ENCODE results near the gene PAGR1.

DNA sequence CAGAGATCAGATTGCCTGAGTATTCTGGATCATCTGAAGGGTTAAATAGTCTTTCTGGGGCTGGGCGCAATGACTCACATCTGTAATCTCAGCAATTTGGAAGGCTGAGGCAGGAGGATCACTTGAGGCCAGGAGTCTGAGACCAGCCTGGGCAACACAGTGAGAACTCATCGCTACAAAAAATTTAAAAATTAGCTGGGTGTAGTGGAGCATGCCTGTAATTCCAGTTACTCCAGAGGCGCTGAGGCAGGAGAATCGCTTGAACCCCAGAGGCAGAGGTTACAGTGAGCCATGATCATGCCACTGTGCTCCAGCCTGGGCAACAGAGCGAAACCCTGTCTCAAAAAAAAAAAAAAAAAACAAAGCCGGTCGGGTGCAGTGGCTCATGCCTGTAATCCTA lies 20.0 kb downstream of the PAGR1 start:
- TF ChIP-seq, protein P1, sequence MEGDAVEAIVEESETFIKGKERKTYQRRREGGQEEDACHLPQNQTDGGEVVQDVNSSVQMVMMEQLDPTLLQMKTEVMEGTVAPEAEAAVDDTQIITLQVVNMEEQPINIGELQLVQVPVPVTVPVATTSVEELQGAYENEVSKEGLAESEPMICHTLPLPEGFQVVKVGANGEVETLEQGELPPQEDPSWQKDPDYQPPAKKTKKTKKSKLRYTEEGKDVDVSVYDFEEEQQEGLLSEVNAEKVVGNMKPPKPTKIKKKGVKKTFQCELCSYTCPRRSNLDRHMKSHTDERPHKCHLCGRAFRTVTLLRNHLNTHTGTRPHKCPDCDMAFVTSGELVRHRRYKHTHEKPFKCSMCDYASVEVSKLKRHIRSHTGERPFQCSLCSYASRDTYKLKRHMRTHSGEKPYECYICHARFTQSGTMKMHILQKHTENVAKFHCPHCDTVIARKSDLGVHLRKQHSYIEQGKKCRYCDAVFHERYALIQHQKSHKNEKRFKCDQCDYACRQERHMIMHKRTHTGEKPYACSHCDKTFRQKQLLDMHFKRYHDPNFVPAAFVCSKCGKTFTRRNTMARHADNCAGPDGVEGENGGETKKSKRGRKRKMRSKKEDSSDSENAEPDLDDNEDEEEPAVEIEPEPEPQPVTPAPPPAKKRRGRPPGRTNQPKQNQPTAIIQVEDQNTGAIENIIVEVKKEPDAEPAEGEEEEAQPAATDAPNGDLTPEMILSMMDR (IDR thresholded peaks at IDR 0.05), result no peak
- TF ChIP-seq POLR2A (IDR thresholded peaks at IDR 0.05), result no peak
